H1 (cell line): ENCODE results near the gene ACTL7A. TPM values are rescaled to one million over a fixed set of nuclear protein-coding genes. Genes with fewer than 3 reads are reported as not detected.

ENCODE experiments used
- BACH1 ChIP-seq: IDR thresholded peaks from 2 replicates; pipeline ENCODE4 v1.6.1; 2012; ENCODE audit warnings: low read length, improper control_type of control experiment
- EP300 ChIP-seq, 2 experiments: IDR thresholded peaks; 1 replicate in 1 of 2; 2 replicates in 1 of 2; pipeline ENCODE4 v1.6.1; 2011 to 2012; ENCODE audit warnings: low read depth in 2 of 2, low read length in 2 of 2, mild to moderate bottlenecking in 2 of 2, borderline replicate concordance in 1 of 2, inconsistent platforms in 1 of 2, moderate library complexity in 1 of 2
- EZH2 ChIP-seq: fragments of 200-600 bp; sonication (generic); IDR thresholded peaks from 2 replicates; pipeline ENCODE4 v1.7.1; 2012; ENCODE audit warnings: low read depth, mild to moderate bottlenecking, moderate library complexity, low read length, inconsistent platforms; ENCODE audit not compliant: severe bottlenecking
- HDAC6 ChIP-seq: IDR thresholded peaks from one replicate; pipeline ENCODE4 v1.7.1; 2012; ENCODE audit warnings: low read depth, mild to moderate bottlenecking, inconsistent platforms, low read length, moderate library complexity
- MAFK ChIP-seq: IDR thresholded peaks from 2 replicates; pipeline ENCODE4 v1.6.1; 2012; ENCODE audit warnings: low read depth, mild to moderate bottlenecking, improper control_type of control experiment, low read length
- RBBP5 ChIP-seq: IDR thresholded peaks from 2 replicates; pipeline ENCODE4 v1.7.1; 2012; ENCODE audit warnings: low read depth, mild to moderate bottlenecking, inconsistent platforms, low read length, moderate library complexity, borderline replicate concordance
- RNF2 ChIP-seq: fragments of 200-900, 300-1000 bp; sonication (generic); IDR thresholded peaks from 2 replicates; pipeline ENCODE4 v1.7.1; 2016; ENCODE audit warnings: borderline replicate concordance, low read depth, mild to moderate bottlenecking, antibody characterized with exemption, low read length; ENCODE audit not compliant: poor library complexity, severe bottlenecking; ENCODE audit errors: missing control alignments
- SIRT6 ChIP-seq: IDR thresholded peaks from one replicate; pipeline ENCODE4 v1.7.1; 2012; ENCODE audit warnings: low read length, inconsistent platforms
- TAF1 ChIP-seq: IDR thresholded peaks from 2 replicates; pipeline ENCODE4 v1.6.1; 2011; ENCODE audit warnings: mild to moderate bottlenecking, low read depth, low read length
- polyA plus RNA-seq, 7 experiments: library from polyadenylated mRNA; depleted of rRNA in 3 of 7; stranded (reverse) in 5 of 7; unstranded in 2 of 7; fragments of >200 nt in 5 of 7; fragments of 200-250 nt in 2 of 7; gene quantifications; 1 replicate in 5 of 7; 2 replicates in 1 of 7; 4 replicates in 1 of 7; pipeline versions ENCODE4 v1.2.1 to v1.2.3, GENCODE V29; 2011 to 2013; ENCODE audit warnings: missing spikeins in 2 of 7, mixed read lengths in 2 of 7
- total RNA-seq: library from RNA; stranded (reverse); fragmentation: NEBNext Ultra II Directional; extraction: Animal tissue kit (Norgen Biotek cat#: 25700); gene quantifications from 2 replicates; pipeline ENCODE4 v1.2.1, GENCODE V29; 2021
- TF ChIP-seq, protein P1 (sequence below): fragments of 300-600 bp; sonication (generic); IDR thresholded peaks from 2 replicates; pipeline ENCODE4 v1.7.1; 2012; ENCODE audit warnings: low read length, moderate library complexity, mild to moderate bottlenecking, inconsistent platforms; ENCODE audit not compliant: insufficient replicate concordance
- TF ChIP-seq, protein P2 (sequence below): IDR thresholded peaks from 2 replicates; pipeline ENCODE4 v1.6.1; 2011; ENCODE audit warnings: low read depth, mild to moderate bottlenecking, low read length; ENCODE audit not compliant: insufficient read depth

The ACTL7A gene
- total and polyA plus RNA-seq, 2 of the 8 experiments (the other 6 are each of a cell fraction or from before 2014, with no cell fraction given), result not detected

DNA sequence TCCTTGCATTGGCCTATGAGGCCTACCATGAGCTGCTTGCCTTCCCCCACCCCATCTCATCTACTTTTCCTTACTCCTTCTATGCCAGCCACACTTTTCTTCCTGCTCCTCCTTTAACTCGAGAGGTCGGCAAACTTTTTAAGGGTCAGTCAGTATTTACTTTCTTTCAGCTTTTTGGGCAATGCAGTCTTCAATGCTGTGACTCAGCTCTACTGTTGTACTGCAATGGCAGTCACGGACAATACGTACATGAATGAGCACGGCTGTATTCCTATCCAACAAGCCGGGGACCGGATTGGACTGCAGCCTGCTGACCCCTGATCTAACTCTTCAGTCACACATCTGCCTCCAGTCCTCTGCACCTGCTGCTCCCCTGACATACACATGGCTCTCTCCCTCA is 602 bp upstream of the ACTL7A start (continued):
- TF ChIP-seq, protein P1, sequence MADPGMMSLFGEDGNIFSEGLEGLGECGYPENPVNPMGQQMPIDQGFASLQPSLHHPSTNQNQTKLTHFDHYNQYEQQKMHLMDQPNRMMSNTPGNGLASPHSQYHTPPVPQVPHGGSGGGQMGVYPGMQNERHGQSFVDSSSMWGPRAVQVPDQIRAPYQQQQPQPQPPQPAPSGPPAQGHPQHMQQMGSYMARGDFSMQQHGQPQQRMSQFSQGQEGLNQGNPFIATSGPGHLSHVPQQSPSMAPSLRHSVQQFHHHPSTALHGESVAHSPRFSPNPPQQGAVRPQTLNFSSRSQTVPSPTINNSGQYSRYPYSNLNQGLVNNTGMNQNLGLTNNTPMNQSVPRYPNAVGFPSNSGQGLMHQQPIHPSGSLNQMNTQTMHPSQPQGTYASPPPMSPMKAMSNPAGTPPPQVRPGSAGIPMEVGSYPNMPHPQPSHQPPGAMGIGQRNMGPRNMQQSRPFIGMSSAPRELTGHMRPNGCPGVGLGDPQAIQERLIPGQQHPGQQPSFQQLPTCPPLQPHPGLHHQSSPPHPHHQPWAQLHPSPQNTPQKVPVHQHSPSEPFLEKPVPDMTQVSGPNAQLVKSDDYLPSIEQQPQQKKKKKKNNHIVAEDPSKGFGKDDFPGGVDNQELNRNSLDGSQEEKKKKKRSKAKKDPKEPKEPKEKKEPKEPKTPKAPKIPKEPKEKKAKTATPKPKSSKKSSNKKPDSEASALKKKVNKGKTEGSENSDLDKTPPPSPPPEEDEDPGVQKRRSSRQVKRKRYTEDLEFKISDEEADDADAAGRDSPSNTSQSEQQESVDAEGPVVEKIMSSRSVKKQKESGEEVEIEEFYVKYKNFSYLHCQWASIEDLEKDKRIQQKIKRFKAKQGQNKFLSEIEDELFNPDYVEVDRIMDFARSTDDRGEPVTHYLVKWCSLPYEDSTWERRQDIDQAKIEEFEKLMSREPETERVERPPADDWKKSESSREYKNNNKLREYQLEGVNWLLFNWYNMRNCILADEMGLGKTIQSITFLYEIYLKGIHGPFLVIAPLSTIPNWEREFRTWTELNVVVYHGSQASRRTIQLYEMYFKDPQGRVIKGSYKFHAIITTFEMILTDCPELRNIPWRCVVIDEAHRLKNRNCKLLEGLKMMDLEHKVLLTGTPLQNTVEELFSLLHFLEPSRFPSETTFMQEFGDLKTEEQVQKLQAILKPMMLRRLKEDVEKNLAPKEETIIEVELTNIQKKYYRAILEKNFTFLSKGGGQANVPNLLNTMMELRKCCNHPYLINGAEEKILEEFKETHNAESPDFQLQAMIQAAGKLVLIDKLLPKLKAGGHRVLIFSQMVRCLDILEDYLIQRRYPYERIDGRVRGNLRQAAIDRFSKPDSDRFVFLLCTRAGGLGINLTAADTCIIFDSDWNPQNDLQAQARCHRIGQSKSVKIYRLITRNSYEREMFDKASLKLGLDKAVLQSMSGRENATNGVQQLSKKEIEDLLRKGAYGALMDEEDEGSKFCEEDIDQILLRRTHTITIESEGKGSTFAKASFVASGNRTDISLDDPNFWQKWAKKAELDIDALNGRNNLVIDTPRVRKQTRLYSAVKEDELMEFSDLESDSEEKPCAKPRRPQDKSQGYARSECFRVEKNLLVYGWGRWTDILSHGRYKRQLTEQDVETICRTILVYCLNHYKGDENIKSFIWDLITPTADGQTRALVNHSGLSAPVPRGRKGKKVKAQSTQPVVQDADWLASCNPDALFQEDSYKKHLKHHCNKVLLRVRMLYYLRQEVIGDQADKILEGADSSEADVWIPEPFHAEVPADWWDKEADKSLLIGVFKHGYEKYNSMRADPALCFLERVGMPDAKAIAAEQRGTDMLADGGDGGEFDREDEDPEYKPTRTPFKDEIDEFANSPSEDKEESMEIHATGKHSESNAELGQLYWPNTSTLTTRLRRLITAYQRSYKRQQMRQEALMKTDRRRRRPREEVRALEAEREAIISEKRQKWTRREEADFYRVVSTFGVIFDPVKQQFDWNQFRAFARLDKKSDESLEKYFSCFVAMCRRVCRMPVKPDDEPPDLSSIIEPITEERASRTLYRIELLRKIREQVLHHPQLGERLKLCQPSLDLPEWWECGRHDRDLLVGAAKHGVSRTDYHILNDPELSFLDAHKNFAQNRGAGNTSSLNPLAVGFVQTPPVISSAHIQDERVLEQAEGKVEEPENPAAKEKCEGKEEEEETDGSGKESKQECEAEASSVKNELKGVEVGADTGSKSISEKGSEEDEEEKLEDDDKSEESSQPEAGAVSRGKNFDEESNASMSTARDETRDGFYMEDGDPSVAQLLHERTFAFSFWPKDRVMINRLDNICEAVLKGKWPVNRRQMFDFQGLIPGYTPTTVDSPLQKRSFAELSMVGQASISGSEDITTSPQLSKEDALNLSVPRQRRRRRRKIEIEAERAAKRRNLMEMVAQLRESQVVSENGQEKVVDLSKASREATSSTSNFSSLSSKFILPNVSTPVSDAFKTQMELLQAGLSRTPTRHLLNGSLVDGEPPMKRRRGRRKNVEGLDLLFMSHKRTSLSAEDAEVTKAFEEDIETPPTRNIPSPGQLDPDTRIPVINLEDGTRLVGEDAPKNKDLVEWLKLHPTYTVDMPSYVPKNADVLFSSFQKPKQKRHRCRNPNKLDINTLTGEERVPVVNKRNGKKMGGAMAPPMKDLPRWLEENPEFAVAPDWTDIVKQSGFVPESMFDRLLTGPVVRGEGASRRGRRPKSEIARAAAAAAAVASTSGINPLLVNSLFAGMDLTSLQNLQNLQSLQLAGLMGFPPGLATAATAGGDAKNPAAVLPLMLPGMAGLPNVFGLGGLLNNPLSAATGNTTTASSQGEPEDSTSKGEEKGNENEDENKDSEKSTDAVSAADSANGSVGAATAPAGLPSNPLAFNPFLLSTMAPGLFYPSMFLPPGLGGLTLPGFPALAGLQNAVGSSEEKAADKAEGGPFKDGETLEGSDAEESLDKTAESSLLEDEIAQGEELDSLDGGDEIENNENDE, result no peak
- TF ChIP-seq, protein P2, sequence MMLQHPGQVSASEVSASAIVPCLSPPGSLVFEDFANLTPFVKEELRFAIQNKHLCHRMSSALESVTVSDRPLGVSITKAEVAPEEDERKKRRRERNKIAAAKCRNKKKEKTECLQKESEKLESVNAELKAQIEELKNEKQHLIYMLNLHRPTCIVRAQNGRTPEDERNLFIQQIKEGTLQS, result no peak
- no peak for TF ChIP-seq RNF2
- TF ChIP-seq SIRT6, result no peak
- no peak for TF ChIP-seq EP300 (IDR thresholded peaks at IDR 0.05; ENCODE audit: borderline replicate concordance in 1 of 2, low read depth in 2 of 2, low read length in 2 of 2)
- no peak for TF ChIP-seq RBBP5
- TF ChIP-seq EZH2, result no peak
- no peak for TF ChIP-seq MAFK
- no peak for TF ChIP-seq TAF1
- TF ChIP-seq HDAC6, result no peak
- TF ChIP-seq BACH1, result no peak
